HepG2 (cell line): Measurements from ENCODE around the gene PWP1. TPM values are rescaled to one million over a fixed set of nuclear protein-coding genes. Genes with fewer than 3 reads are reported as not detected.

Experiments
- ARHGAP35 ChIP-seq: sonication (generic); formaldehyde crosslinking; IDR thresholded peaks from 2 replicates; pipeline ENCODE4 v1.9.0; 2022; ENCODE audit warnings: mild to moderate bottlenecking, inconsistent platforms, moderate library complexity, missing genetic modification reagents, borderline replicate concordance
- ASH2L ChIP-seq: fragments of 300-600, 200-600 bp; sonication (generic); IDR thresholded peaks from 2 replicates; pipeline ENCODE4 v1.7.0; 2017; ENCODE audit warnings: low read depth, mild to moderate bottlenecking, moderate library complexity, mixed read lengths, low read length; ENCODE audit not compliant: insufficient read length
- BCL6 ChIP-seq: IDR thresholded peaks from 2 replicates; pipeline ENCODE4 v1.6.1; 2016; ENCODE audit warnings: missing genetic modification reagents, missing compliant biosample characterization
- CC2D1A ChIP-seq: sonication (generic); formaldehyde crosslinking; IDR thresholded peaks from 2 replicates; pipeline ENCODE4 v1.8.1; 2023; ENCODE audit warnings: mild to moderate bottlenecking, missing genetic modification reagents
- EEA1 ChIP-seq: sonication (generic); formaldehyde crosslinking; IDR thresholded peaks from 2 replicates; pipeline ENCODE4 v1.5.1; 2020; ENCODE audit warnings: mild to moderate bottlenecking, missing genetic modification reagents, borderline replicate concordance
- GLI4 ChIP-seq: sonication (generic); formaldehyde crosslinking; IDR thresholded peaks from 2 replicates; pipeline ENCODE4 v1.5.1; 2020; ENCODE audit warnings: missing genetic modification reagents, mild to moderate bottlenecking, moderate library complexity, borderline replicate concordance
- PCBP1 ChIP-seq: fragments of 200-400 bp; formaldehyde crosslinking; IDR thresholded peaks from 2 replicates; pipeline ENCODE4 v1.6.1; 2017; ENCODE audit warnings: mild to moderate bottlenecking, low read depth, low read length, borderline replicate concordance
- POLR2G ChIP-seq: fragments of 200-400 bp; formaldehyde crosslinking; IDR thresholded peaks from 2 replicates; pipeline ENCODE4 v1.6.1; 2018; ENCODE audit warnings: mild to moderate bottlenecking, low read depth, low read length, moderate library complexity
- RBAK ChIP-seq: sonication (generic); formaldehyde crosslinking; IDR thresholded peaks from 2 replicates; pipeline ENCODE4 v1.5.1; 2020; ENCODE audit warnings: mild to moderate bottlenecking, missing genetic modification reagents
- REPIN1 ChIP-seq: sonication (generic); formaldehyde crosslinking; IDR thresholded peaks from 2 replicates; pipeline ENCODE4 v1.8.0; 2022; ENCODE audit warnings: missing genetic modification reagents, low read depth, mild to moderate bottlenecking, borderline replicate concordance
- SATB2 ChIP-seq: sonication (generic); formaldehyde crosslinking; IDR thresholded peaks from 2 replicates; pipeline ENCODE4 v1.5.0; 2020; ENCODE audit warnings: missing genetic modification reagents
- SNRNP70 ChIP-seq: fragments of 200-400 bp; formaldehyde crosslinking; IDR thresholded peaks from 2 replicates; pipeline ENCODE4 v1.6.1; 2017; ENCODE audit warnings: mild to moderate bottlenecking, low read depth, low read length, moderate library complexity
- TEAD2 ChIP-seq: sonication (generic); formaldehyde crosslinking; IDR thresholded peaks from 2 replicates; pipeline ENCODE4 v1.9.0; 2021; ENCODE audit warnings: missing genetic modification reagents
- ZBTB38 ChIP-seq: sonication (generic); formaldehyde crosslinking; IDR thresholded peaks from 2 replicates; pipeline ENCODE4 v1.5.1; 2020; ENCODE audit warnings: mild to moderate bottlenecking, missing genetic modification reagents
- ZBTB7A ChIP-seq: sonication (generic); formaldehyde crosslinking; IDR thresholded peaks from 2 replicates; pipeline ENCODE4 v1.8.0; 2022; ENCODE audit warnings: mild to moderate bottlenecking, missing genetic modification reagents
- polyA plus RNA-seq, 8 experiments: library from polyadenylated mRNA; depleted of rRNA in 3 of 8; stranded (reverse) in 7 of 8; unstranded in 1 of 8; fragments of >200 nt; fragmentation: Illumina TruSeq in 4 of 8; extraction: Trizol in 4 of 8; gene quantifications; 2 replicates each; pipeline versions ENCODE4 v1.2.1 to v1.2.3, GENCODE V29; 2011 to 2016; ENCODE audit warnings: low read depth in 4 of 8, missing spikeins in 1 of 8, mixed read lengths in 1 of 8; ENCODE audit not compliant: insufficient read depth in 1 of 8
- total RNA-seq, 5 experiments: library from RNA; depleted of rRNA; stranded (reverse); fragments of >200 nt; fragmentation: Illumina TruSeq; extraction: Trizol; gene quantifications; 2 replicates each; pipeline ENCODE4 v1.2.3, GENCODE V29; 2016; ENCODE audit warnings: low read depth in 1 of 5
- TF ChIP-seq, protein P1 (sequence below): sonication (generic); formaldehyde crosslinking; IDR thresholded peaks from 2 replicates; pipeline ENCODE4 v1.8.1; 2023; ENCODE audit warnings: mild to moderate bottlenecking, inconsistent platforms, moderate library complexity, missing genetic modification reagents, borderline replicate concordance
- TF ChIP-seq, protein P2 (sequence below): sonication (generic); formaldehyde crosslinking; conservative IDR thresholded peaks from 2 replicates; pipeline ENCODE4 v1.8.0; 2022; ENCODE audit warnings: mild to moderate bottlenecking, moderate library complexity, missing genetic modification reagents
- TF ChIP-seq, protein P3 (sequence below): sonication (generic); formaldehyde crosslinking; IDR thresholded peaks from 2 replicates; pipeline ENCODE4 v1.8.1; 2023; ENCODE audit warnings: missing genetic modification reagents, mild to moderate bottlenecking, borderline replicate concordance
- TF ChIP-seq, protein P4 (sequence below): IDR thresholded peaks from 2 replicates; pipeline ENCODE4 v1.6.1; 2018; ENCODE audit warnings: missing genetic modification reagents, mild to moderate bottlenecking, missing compliant biosample characterization
- TF ChIP-seq, protein P5 (sequence below): sonication (generic); formaldehyde crosslinking; IDR thresholded peaks from 2 replicates; pipeline ENCODE4 v1.9.0; 2022; ENCODE audit warnings: low read depth, missing genetic modification reagents

The PWP1 gene
- total and polyA plus RNA-seq, 2 of the 13 experiments (the other 11 are each of a cell fraction or from before 2014, with no cell fraction given): 65.9 to 70.2 TPM

DNA sequence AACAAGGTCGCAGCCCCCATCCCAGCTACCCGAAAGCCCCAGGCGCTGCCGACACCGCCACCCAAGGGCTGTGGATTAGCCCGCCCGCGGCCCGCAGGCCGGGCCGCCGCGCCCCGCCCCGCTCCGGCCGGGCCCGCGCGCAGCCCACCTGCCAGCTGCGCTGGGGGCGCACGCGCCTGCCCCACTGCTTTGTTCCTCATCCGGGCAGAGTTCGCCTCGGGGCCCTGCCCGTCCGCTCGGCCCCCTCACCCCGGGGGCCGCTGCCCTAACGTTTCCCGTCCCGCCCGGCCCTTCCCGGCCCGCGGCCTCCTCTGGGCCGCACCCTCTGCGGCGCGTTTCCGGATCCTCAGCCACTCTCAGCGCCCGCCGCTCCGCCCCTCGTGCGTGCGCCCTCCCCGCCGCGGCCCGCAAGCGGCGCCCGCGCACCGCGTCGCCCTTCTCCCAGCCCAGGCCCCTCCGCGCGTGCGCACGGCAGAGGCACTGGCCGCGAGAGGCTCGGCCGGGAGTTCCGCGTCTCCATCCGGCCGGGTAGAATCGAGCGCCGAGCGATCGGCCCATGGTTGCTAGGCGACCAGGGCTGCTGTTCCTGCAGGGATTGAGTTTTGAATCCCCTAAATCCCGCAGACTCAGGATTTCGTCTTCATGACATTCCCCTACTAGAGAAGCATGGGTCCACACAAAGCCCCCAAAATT lies 75.4 kb downstream of the PWP1 start, which contains the start of gene PRDM4 (continued):
- TF ChIP-seq, protein P1, sequence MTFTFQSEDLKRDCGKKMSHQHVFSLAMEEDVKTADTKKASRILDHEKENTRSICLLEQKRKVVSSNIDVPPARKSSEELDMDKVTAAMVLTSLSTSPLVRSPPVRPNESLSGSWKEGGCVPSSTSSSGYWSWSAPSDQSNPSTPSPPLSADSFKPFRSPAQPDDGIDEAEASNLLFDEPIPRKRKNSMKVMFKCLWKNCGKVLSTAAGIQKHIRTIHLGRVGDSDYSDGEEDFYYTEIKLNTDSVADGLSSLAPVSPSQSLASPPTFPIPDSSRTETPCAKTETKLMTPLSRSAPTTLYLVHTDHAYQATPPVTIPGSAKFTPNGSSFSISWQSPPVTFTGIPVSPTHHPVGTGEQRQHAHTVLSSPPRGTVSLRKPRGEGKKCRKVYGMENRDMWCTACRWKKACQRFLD (CRISPR knock-in tag): no peak
- TF ChIP-seq ARHGAP35 (CRISPR knock-in tag) (no peak; the same call in 1 of the 2 replicates), CC2D1A (CRISPR knock-in tag) (no peak), TEAD2 (CRISPR knock-in tag) (no peak), BCL6 (CRISPR knock-in tag) (no peak; the same call in 1 of the 2 replicates), ZBTB7A (CRISPR knock-in tag) (no peak), PCBP1 (no peak), ZBTB38 (CRISPR knock-in tag) (peak; percentile 37; the same call in 1 of the 2 replicates), GLI4 (no peak), EEA1 (no peak; the same call in 1 of the 2 replicates), REPIN1 (CRISPR knock-in tag) (no peak), SATB2 (CRISPR knock-in tag) (no peak), POLR2G (peak; percentile 86), RBAK (no peak), SNRNP70 (no peak), ASH2L (peak; percentile 68)
- TF ChIP-seq, protein P2, sequence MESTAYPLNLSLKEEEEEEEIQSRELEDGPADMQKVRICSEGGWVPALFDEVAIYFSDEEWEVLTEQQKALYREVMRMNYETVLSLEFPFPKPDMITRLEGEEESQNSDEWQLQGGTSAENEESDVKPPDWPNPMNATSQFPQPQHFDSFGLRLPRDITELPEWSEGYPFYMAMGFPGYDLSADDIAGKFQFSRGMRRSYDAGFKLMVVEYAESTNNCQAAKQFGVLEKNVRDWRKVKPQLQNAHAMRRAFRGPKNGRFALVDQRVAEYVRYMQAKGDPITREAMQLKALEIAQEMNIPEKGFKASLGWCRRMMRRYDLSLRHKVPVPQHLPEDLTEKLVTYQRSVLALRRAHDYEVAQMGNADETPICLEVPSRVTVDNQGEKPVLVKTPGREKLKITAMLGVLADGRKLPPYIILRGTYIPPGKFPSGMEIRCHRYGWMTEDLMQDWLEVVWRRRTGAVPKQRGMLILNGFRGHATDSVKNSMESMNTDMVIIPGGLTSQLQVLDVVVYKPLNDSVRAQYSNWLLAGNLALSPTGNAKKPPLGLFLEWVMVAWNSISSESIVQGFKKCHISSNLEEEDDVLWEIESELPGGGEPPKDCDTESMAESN (CRISPR knock-in tag): no peak
- TF ChIP-seq, protein P3, sequence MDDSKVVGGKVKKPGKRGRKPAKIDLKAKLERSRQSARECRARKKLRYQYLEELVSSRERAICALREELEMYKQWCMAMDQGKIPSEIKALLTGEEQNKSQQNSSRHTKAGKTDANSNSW (CRISPR knock-in tag): no peak
- TF ChIP-seq, protein P4, sequence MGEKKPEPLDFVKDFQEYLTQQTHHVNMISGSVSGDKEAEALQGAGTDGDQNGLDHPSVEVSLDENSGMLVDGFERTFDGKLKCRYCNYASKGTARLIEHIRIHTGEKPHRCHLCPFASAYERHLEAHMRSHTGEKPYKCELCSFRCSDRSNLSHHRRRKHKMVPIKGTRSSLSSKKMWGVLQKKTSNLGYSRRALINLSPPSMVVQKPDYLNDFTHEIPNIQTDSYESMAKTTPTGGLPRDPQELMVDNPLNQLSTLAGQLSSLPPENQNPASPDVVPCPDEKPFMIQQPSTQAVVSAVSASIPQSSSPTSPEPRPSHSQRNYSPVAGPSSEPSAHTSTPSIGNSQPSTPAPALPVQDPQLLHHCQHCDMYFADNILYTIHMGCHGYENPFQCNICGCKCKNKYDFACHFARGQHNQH (CRISPR knock-in tag): no peak
- TF ChIP-seq, protein P5, sequence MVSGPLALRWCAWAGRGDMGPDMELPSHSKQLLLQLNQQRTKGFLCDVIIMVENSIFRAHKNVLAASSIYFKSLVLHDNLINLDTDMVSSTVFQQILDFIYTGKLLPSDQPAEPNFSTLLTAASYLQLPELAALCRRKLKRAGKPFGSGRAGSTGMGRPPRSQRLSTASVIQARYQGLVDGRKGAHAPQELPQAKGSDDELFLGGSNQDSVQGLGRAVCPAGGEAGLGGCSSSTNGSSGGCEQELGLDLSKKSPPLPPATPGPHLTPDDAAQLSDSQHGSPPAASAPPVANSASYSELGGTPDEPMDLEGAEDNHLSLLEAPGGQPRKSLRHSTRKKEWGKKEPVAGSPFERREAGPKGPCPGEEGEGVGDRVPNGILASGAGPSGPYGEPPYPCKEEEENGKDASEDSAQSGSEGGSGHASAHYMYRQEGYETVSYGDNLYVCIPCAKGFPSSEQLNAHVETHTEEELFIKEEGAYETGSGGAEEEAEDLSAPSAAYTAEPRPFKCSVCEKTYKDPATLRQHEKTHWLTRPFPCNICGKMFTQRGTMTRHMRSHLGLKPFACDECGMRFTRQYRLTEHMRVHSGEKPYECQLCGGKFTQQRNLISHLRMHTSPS (CRISPR knock-in tag): no peak
